ENCODE results near the gene THEM5.

Gene THEM5

GRCh38 chr1:151838222-151839081 is 15.1 kb downstream of the THEM5 start:
- no peak for DNase-seq

- DNase-seq: no peak
Observed at GRCh38 chr1:151837884-151838221, 15.7 kb downstream of the THEM5 start.

GRCh38 chr1:151837197-151837596 is 16.3 kb downstream of the THEM5 start:
- DNase-seq: peak; percentile 51

DNA sequence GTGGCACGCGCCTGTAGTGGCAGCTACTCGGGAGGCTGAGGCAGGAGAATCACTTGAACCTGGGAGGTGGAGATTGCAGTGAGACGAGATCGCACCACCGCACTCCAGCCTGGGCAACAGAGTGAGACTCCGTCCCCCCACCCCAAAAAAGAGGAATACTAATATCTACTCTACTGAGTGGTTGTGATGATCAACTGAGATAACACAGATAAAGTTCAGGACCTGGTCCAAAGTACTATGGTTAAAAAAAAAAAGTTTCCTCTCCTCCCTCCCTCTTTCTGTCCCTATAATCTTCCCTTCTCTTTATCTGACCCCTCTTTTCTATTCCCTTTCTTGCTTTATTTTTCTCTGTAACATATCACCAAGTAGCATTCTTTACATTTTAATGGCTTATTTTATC is 17.9 kb downstream of the THEM5 start:
- DNase-seq: no peak

DNA sequence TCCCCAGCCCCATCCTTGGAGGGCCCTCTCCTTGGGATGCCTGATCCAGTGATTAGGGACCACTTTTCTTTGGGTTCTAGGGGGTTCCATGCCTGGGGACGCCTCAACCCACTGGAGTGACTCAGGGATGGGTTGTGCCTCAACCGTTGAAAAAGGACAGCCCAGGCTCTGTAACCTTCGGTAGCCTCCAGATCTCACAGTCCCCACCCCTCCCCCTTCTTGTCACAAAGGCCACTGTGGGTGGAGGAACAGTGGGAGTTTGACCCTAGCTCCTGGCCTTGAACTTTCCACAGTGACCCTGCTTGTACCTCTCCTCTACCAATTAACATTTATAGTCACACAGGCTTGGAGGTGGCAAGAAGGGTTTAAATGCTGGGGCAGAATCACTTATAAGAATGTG is 19.3 kb downstream of the THEM5 start:
- DNase-seq: no peak

- no peak for DNase-seq
Observed at GRCh38 chr1:151833172-151833900, 20.2 kb downstream of the THEM5 start.

DNA sequence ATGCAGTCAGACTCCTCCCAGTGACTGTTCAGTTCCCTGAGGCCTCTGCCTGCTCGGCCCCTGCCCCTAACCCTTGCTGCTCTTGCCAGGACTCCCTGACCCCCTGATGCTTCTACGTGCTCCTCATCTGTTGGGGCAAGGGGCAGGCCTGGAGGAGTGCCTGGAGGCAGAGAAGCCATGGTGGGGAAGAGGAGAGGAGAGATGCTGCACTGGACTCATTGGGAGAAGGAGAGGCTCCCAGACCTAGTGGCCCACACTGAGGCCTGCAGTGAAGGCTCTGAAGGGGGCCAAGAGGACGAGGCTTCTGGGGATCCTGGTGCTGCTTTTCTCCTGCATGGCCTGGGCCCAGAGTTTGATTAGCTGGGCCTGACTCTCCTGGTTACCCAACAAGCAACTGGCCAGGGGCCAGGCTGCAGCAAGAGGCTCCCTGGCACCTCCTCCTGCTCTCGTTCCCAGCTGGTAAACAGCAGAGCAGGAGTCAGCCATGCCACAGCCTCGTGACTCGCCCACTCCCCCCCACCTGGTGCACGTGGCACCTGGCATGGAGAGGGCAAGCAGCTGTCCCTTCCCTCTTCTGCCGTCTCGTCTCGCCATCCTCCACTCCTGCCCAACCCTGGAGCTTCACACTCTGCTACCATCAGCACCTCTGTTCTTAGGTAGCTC is 21.1 kb downstream of the THEM5 start:
- no peak for DNase-seq

DNA sequence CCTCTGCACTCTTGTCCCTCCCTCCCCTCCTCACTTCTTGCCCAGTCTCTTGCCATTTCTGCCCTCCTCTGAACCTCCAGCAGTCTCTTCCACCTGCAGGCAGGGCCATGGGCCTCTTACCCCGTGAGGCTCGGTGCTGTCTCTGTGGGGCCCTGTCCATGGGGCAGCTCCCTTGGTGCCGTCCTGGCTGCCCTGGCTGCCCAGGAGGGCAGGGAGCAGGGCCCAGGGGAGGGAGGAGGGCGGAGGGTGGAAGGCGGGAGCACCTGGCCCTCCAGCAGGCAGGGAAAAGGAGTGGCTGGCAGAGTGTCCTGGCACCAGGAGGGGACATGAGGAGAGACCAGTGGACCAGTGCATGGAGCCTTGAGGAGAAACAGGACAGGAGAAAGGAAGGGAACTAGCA is 21.9 kb downstream of the THEM5 start, which contains the start of gene RORC:
RORC (minus strand) TSS at position 198 of the 400 bp plus-strand sequence; CDS start at position 160, 38 bp downstream.
- DNase-seq: no peak

- DNase-seq: no peak
Observed at GRCh38 chr1:151831256-151831591, 22.3 kb downstream of the THEM5 start.

DNA sequence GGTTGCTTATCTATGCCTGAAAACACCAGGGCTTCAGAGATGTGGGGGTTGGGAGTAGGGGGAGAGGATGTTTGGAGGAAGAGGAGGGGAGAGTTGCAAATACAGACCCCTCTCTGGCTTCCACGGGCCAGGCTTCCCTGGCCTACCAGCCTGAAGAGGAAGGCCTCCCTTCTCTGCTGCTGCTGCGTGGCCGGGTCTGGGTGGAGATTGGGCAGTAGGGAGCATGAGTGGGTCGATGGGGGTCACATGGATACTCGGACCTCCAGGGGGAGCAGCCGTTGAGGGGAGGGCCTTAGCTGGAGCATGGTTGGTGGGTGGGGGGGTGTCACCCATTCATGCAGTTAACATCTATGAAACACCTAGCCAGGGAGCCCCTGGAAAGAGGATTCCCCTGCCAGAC is 23.5 kb downstream of the THEM5 start:
- DNase-seq: no peak

- no peak for DNase-seq
Observed at GRCh38 chr1:151829352-151830046, 24.0 kb downstream of the THEM5 start.

GRCh38 chr1:151828921-151829320 is 24.6 kb downstream of the THEM5 start:
- no peak for DNase-seq

GRCh38 chr1:151827853-151828252 is 25.7 kb downstream of the THEM5 start:
- DNase-seq: peak; percentile 31

- DNase-seq: peak; percentile 51
Observed at GRCh38 chr1:151825751-151826660, 27.5 kb downstream of the THEM5 start.

DNA sequence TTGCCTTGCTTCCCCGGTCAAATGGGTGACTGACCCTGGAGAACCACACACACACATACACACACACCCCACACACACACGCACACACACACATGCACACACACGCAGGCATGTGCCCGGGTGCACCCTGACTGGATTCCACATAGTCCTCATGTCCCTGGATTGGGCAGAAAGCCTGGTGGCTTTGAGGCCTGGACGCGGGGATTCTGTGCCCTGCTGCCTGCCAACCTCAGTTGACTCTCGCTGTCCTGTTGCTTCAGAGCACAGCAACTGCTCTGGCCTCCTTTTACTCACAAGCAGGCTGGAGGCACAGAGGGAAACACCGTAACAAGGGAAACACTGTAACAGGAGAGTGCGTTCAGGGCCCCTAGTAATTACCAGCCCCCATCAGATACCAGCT is 28.3 kb downstream of the THEM5 start:
- DNase-seq: no peak

- no peak for DNase-seq
Observed at GRCh38 chr1:151823175-151823574, 30.3 kb downstream of the THEM5 start.

GRCh38 chr1:151822404-151822803 is 31.1 kb downstream of the THEM5 start:
- peak; percentile 20 for DNase-seq

GRCh38 chr1:151820940-151821339 is 32.6 kb downstream of the THEM5 start:
- peak; percentile 48 for DNase-seq

DNA sequence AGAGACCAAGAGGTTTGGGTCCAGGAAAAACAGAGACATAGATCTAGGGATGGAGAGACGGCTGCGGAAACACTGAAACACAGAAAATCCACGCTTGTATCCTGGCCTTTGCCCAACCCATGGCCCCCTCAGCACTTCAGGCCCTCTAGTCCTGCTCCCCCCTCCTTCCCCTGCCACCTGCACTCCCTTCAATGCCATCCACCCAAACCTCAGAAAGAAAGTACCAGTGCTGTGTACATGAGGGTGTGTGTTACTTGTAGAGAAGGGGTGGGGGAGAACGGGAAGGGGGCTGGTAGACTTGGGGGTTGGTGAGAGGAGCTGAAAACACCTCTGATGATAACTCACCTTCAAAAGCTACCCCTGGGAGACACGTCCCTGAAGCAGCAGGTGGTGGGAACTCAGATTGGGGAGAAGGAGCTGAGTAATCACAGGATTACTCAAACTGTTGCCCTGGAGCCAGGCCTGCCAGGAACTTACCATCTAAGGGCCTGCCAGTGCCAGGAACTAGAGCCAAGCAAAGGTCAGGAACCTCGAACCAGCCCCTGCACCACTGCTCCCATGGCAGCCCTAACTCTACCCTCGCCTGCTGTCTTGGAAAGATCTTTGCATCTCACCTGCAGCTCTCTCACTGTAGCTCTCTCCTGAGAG is 33.4 kb downstream of the THEM5 start:
- DNase-seq: no peak

- no peak for DNase-seq
Observed at GRCh38 chr1:151819227-151819835, 34.2 kb downstream of the THEM5 start.

GRCh38 chr1:151817353-151817730 is 36.2 kb downstream of the THEM5 start:
- no peak for DNase-seq

Measured in CD4-positive, alpha-beta T cell treated with Interleukin-17A for 1 hour (primary cell).